HUES6 (cell line): ENCODE data around the gene DDX31.
A peak's percentile ranks its signal among the peaks of the same experiment; 100 is the strongest.
"Not testable (repeated sequence)": the region's sequence is repeated elsewhere in the genome, so short reads cannot be mapped to it uniquely, and the experiment has no call there.

Experiments
- H3K27ac ChIP-seq: 2 replicates; pipeline ENCODE4 v1.7.0; 2013; ENCODE audit warnings: low read depth, mild to moderate bottlenecking, low read length, inconsistent platforms
- H3K27me3 ChIP-seq: 2 replicates; pipeline ENCODE4 v1.6.1; 2013; ENCODE audit warnings: low read length; ENCODE audit not compliant: control insufficient read depth, insufficient read depth
- H3K36me3 ChIP-seq: 2 replicates; pipeline ENCODE4 v1.6.1; 2013; ENCODE audit warnings: low read length; ENCODE audit not compliant: control insufficient read depth, insufficient read depth
- H3K4me1 ChIP-seq: 2 replicates; pipeline ENCODE4 v1.6.1; 2013; ENCODE audit warnings: low read length; ENCODE audit not compliant: control insufficient read depth, insufficient read depth
- H3K4me3 ChIP-seq: 2 replicates; pipeline ENCODE4 v1.5.1; 2013; ENCODE audit warnings: low read depth, low read length
- H3K9ac ChIP-seq: one replicate; pipeline ENCODE4 v1.6.1; 2013; ENCODE audit warnings: mild to moderate bottlenecking, low read length
- H3K9me3 ChIP-seq: 2 replicates; pipeline ENCODE4 v1.6.1; 2013; ENCODE audit warnings: low read depth, low read length; ENCODE audit not compliant: control insufficient read depth, insufficient read depth

DDX31 gene

GRCh38 chr9:132579427-132579798, 90.4 kb downstream of the DDX31 start:
- Histone ChIP-seq H3K4me1 (peaks cover 15% of the 10 kb centered on the region; the same call in 1 of the 2 replicates), H3K36me3 (no peaks in the 10 kb centered on the region), H3K9me3 (no peaks in the 10 kb centered on the region), H3K27ac (no peak overlapping the region), H3K27me3 (peaks cover 94% of the 10 kb centered on the region), H3K4me3 (peak overlapping the region; percentile 37; the same call in 1 of the 2 replicates), H3K9ac (no peak overlapping the region)

- peaks cover 84% of the 10 kb centered on the region for H3K27me3 ChIP-seq
Observed at GRCh38 chr9:132578367-132578932, 91.3 kb downstream of the DDX31 start.

GRCh38 chr9:132577119-132577518, 92.7 kb downstream of the DDX31 start:
- Histone ChIP-seq H3K4me3 (no peak overlapping the region), H3K27ac (no peak overlapping the region), H3K27me3 (peaks cover 71% of the 10 kb centered on the region), H3K9ac (no peak overlapping the region), H3K4me1 (peaks cover 16% of the 10 kb centered on the region), H3K9me3 (no peaks in the 10 kb centered on the region), H3K36me3 (no peaks in the 10 kb centered on the region)

More at GRCh38 chr9:132578367-132578932, 91.3 kb downstream of the DDX31 start:
- H3K36me3 ChIP-seq, result no peaks in the 10 kb centered on the region
- no peak overlapping the region for H3K27ac ChIP-seq
- no peak overlapping the region for H3K9ac ChIP-seq
- H3K9me3 ChIP-seq, result no peaks in the 10 kb centered on the region
- no peak overlapping the region for H3K4me3 ChIP-seq
- peaks cover 14% of the 10 kb centered on the region; the same call in 1 of the 2 replicates for H3K4me1 ChIP-seq

GRCh38 chr9:132575811-132576210, 94.0 kb downstream of the DDX31 start:
- no peak overlapping the region for H3K27ac ChIP-seq

GRCh38 chr9:132575005-132575609, 94.7 kb downstream of the DDX31 start:
- H3K4me1 ChIP-seq, result peaks cover 5% of the 10 kb centered on the region
- no peaks in the 10 kb centered on the region for H3K9me3 ChIP-seq
- H3K27me3 ChIP-seq, result peaks cover 51% of the 10 kb centered on the region
- no peak overlapping the region for H3K27ac ChIP-seq
- H3K4me3 ChIP-seq, result no peak overlapping the region
- H3K36me3 ChIP-seq, result no peaks in the 10 kb centered on the region
- H3K9ac ChIP-seq, result no peak overlapping the region

More at GRCh38 chr9:132575811-132576210, 94.0 kb downstream of the DDX31 start:
- H3K4me1 ChIP-seq, result peaks cover 7% of the 10 kb centered on the region
- H3K27me3 ChIP-seq, result peaks cover 58% of the 10 kb centered on the region
- no peak overlapping the region for H3K9ac ChIP-seq
- H3K36me3 ChIP-seq, result no peaks in the 10 kb centered on the region
- no peaks in the 10 kb centered on the region for H3K9me3 ChIP-seq
- H3K4me3 ChIP-seq, result no peak overlapping the region

GRCh38 chr9:132572921-132573320, 96.9 kb downstream of the DDX31 start:
- H3K4me1 ChIP-seq, result peaks cover 2% of the 10 kb centered on the region; the same call in 1 of the 2 replicates
- H3K27ac ChIP-seq, result no peak overlapping the region
- H3K36me3 ChIP-seq, result no peaks in the 10 kb centered on the region
- no peak overlapping the region for H3K9ac ChIP-seq
- no peaks in the 10 kb centered on the region for H3K9me3 ChIP-seq
- peaks cover 29% of the 10 kb centered on the region for H3K27me3 ChIP-seq
- no peak overlapping the region for H3K4me3 ChIP-seq

GRCh38 chr9:132571806-132572600, 97.8 kb downstream of the DDX31 start:
- H3K36me3 ChIP-seq, result no peaks in the 10 kb centered on the region
- no peak overlapping the region for H3K9ac ChIP-seq
- no peaks in the 10 kb centered on the region for H3K9me3 ChIP-seq
- H3K27me3 ChIP-seq, result peaks cover 20% of the 10 kb centered on the region
- H3K27ac ChIP-seq, result no peak overlapping the region
- H3K4me3 ChIP-seq, result no peak overlapping the region
- peaks cover 2% of the 10 kb centered on the region; the same call in 1 of the 2 replicates for H3K4me1 ChIP-seq

GRCh38 chr9:132568787-132569186, 101.0 kb downstream of the DDX31 start:
- H3K36me3 ChIP-seq, H3K4me3 ChIP-seq, H3K27ac ChIP-seq, H3K9me3 ChIP-seq, H3K27me3 ChIP-seq, H3K4me1 ChIP-seq, H3K9ac ChIP-seq: not testable (repeated sequence)

- no peak overlapping the region for H3K4me3 ChIP-seq
- H3K36me3 ChIP-seq, result no peaks in the 10 kb centered on the region
- H3K9ac ChIP-seq, result no peak overlapping the region
- peaks cover 8% of the 10 kb centered on the region for H3K9me3 ChIP-seq
- H3K27ac ChIP-seq, result no peak overlapping the region
- H3K27me3 ChIP-seq, result peaks cover 6% of the 10 kb centered on the region; the same call in 1 of the 2 replicates
- H3K4me1 ChIP-seq, result 0 out of 2 replicates have a peak, but pooled peaks cover 5% of the 10 kb centered on the region
Observed at GRCh38 chr9:132564526-132564925, 105.3 kb downstream of the DDX31 start.

GRCh38 chr9:132562306-132562573, 107.5 kb downstream of the DDX31 start:
- Histone ChIP-seq H3K9ac (no peak overlapping the region), H3K4me3 (no peak overlapping the region)

GRCh38 chr9:132560616-132561202, 109.1 kb downstream of the DDX31 start:
- Histone ChIP-seq H3K27ac (no peak overlapping the region), H3K9ac (no peak overlapping the region), H3K4me3 (no peak overlapping the region), H3K4me1 (0 out of 2 replicates have a peak, but pooled peaks cover 5% of the 10 kb centered on the region), H3K36me3 (no peaks in the 10 kb centered on the region), H3K27me3 (peaks cover 6% of the 10 kb centered on the region; the same call in 1 of the 2 replicates), H3K9me3 (peaks cover 12% of the 10 kb centered on the region)

More at GRCh38 chr9:132562306-132562573, 107.5 kb downstream of the DDX31 start:
- Histone ChIP-seq H3K9me3 (peaks cover 12% of the 10 kb centered on the region), H3K4me1 (0 out of 2 replicates have a peak, but pooled peaks cover 5% of the 10 kb centered on the region), H3K36me3 (no peaks in the 10 kb centered on the region), H3K27ac (no peak overlapping the region), H3K27me3 (peaks cover 6% of the 10 kb centered on the region; the same call in 1 of the 2 replicates)
